IMR-90 (cell line): ENCODE data around the gene C2orf49.

Experiments used
- MAFK ChIP-seq: IDR thresholded peaks from 2 replicates; pipeline ENCODE4 v1.6.1; 2012; ENCODE audit warnings: low read depth, low read length, improper control_type of control experiment
- POLR2A ChIP-seq: IDR thresholded peaks from 2 replicates; pipeline ENCODE4 v1.6.1; 2012; ENCODE audit warnings: mild to moderate bottlenecking, low read depth, low read length
- TF ChIP-seq, protein P1 (sequence below): conservative IDR thresholded peaks from 2 replicates; pipeline ENCODE4 v1.5.1; 2012; ENCODE audit warnings: mild to moderate bottlenecking, low read depth, low read length, improper control_type of control experiment

GRCh38 chr2:105371810-105372209 lies 34.5 kb downstream of the C2orf49 start:
- TF ChIP-seq, protein P1, sequence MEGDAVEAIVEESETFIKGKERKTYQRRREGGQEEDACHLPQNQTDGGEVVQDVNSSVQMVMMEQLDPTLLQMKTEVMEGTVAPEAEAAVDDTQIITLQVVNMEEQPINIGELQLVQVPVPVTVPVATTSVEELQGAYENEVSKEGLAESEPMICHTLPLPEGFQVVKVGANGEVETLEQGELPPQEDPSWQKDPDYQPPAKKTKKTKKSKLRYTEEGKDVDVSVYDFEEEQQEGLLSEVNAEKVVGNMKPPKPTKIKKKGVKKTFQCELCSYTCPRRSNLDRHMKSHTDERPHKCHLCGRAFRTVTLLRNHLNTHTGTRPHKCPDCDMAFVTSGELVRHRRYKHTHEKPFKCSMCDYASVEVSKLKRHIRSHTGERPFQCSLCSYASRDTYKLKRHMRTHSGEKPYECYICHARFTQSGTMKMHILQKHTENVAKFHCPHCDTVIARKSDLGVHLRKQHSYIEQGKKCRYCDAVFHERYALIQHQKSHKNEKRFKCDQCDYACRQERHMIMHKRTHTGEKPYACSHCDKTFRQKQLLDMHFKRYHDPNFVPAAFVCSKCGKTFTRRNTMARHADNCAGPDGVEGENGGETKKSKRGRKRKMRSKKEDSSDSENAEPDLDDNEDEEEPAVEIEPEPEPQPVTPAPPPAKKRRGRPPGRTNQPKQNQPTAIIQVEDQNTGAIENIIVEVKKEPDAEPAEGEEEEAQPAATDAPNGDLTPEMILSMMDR = no peak
- TF ChIP-seq MAFK (no peak), POLR2A (no peak)
